Natural killer cell (primary cell): ENCODE results near the gene CABLES2. TPM values are rescaled to one million over a fixed set of nuclear protein-coding genes. Genes with fewer than 3 reads are reported as not detected.

ENCODE experiments used
- ATAC-seq, 3 donors: fragments of 150-1000 bp in 2 of 3; fragments of 200-7000 bp in 1 of 3; cut with Tn5 transposase; 1 replicate in 1 of 3; 2 replicates in 2 of 3; pipeline ENCODE4 v1.10.0; 2021; ENCODE audit warnings: mild to moderate bottlenecking in 2 of 3, moderate library complexity in 2 of 3
- DNase-seq, 2 donors: peaks; one replicate each; pipeline versions ENCODE4 v3.0.0 to v3.0.0-alpha.2; 2013 to 2021; ENCODE audit warnings: mixed read lengths in 1 of 2
- H3K27ac ChIP-seq: one replicate; pipeline ENCODE4 v1.5.1; 2013; ENCODE audit warnings: mild to moderate bottlenecking, low read length
- H3K27me3 ChIP-seq: one replicate; pipeline ENCODE4 v1.6.1; 2013; ENCODE audit warnings: low read length; ENCODE audit not compliant: control insufficient read depth, insufficient read depth
- H3K36me3 ChIP-seq: one replicate; pipeline ENCODE4 v1.6.1; 2013; ENCODE audit warnings: low read length; ENCODE audit not compliant: control insufficient read depth, insufficient read depth
- H3K4me1 ChIP-seq: one replicate; pipeline ENCODE4 v1.6.1; 2013; ENCODE audit warnings: low read length; ENCODE audit not compliant: control insufficient read depth, insufficient read depth
- H3K4me3 ChIP-seq: one replicate; pipeline ENCODE4 v1.5.1; 2013; ENCODE audit warnings: low read length
- H3K9me3 ChIP-seq: one replicate; pipeline ENCODE4 v1.6.1; 2013; ENCODE audit warnings: low read length; ENCODE audit not compliant: control insufficient read depth, insufficient read depth
- H3K27ac Mint-ChIP-seq, 2 donors: one replicate each; pipeline ENCODE4 v1.8.0; 2022; ENCODE audit warnings: mild to moderate bottlenecking in 2 of 2, mixed read lengths in 2 of 2, moderate library complexity in 1 of 2
- H3K27me3 Mint-ChIP-seq, 2 donors: one replicate each; pipeline ENCODE4 v1.8.0; 2022; ENCODE audit warnings: low read depth in 2 of 2, mixed read lengths in 2 of 2
- H3K36me3 Mint-ChIP-seq: one replicate; pipeline ENCODE4 v1.8.0; 2022; ENCODE audit warnings: mixed read lengths
- H3K4me1 Mint-ChIP-seq, 2 donors: one replicate each; pipeline ENCODE4 v1.8.0; 2022; ENCODE audit warnings: mixed read lengths in 2 of 2
- H3K4me3 Mint-ChIP-seq: one replicate; pipeline ENCODE4 v1.8.0; 2022; ENCODE audit warnings: mild to moderate bottlenecking, moderate library complexity, mixed read lengths
- H3K9me3 Mint-ChIP-seq, 2 donors: one replicate each; pipeline ENCODE4 v1.8.0; 2022; ENCODE audit warnings: mixed read lengths in 2 of 2
- CTCF ChIP-seq: fragments of 200-600 bp; IDR thresholded peaks from one replicate; pipeline ENCODE4 v1.8.0; 2022; ENCODE audit warnings: antibody characterized with exemption
- whole genome bisulfite sequencing: methylation state at CpG from one replicate; pipeline ENCODE4 v1.1.7; 2013; ENCODE audit warnings: missing lambda C conversion rate; ENCODE audit not compliant: insufficient coverage; 5-methylcytosine and 5-hydroxymethylcytosine counted together
- intact Hi-C: fragments of 100-400 bp; cut with micrococcal nuclease; formaldehyde crosslinking; loops from one replicate; pipeline ENCODE4 v1.14.2; 2022
- total RNA-seq, 4 donors: library from RNA; stranded (reverse); fragments of 120-200 nt in 1 of 4; gene quantifications; one replicate each; pipeline versions ENCODE4 v1.2.3 to v1.2.4, GENCODE V29; 2013 to 2022

Gene CABLES2
- total RNA-seq, 3 donors from 2014 or later (not counting 1 experiment from before 2014, with no cell fraction given): 8.0 to 9.3 (median 8.4) TPM

DNA sequence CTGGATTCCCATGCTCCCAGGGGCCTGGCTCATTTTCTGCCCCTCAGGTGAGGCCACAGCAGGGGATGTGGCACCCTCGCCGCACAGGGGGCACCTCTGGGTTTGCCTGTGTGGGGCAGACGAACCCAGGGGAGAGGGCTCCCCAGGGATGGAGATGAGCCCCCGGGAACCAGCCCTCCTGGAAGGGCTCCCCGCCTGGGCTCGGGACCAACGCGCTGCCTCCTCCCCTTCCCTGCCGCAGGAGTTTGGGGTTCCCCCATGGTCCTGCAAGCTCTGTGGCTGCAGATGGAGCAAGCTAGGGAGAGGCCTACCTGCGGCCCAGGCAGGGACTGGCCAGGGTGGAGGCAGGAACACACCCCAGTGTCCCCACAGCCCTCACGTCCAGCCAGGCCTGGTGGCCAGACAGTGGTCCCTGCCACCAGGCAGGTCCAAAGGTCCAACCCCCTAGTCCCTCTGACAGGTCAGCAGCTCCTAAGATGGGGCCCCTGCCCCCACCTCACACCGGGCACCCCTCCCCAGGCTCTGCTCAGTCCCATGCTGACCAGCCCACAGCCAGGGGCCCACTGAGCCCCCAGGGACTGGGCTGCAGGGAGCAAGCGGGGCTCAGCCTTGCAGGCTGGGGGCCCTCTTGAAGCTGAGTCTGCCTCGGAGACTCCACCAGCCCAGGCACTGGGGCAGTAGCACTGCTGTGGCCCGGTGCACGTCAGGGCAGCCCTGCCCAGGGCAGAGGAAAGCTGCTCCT lies 53.6 kb downstream of the CABLES2 start:
- H3K4me3 ChIP-seq: no peak overlapping the region
- TF ChIP-seq CTCF: no peak
- intact Hi-C loops: no loop called here
- no peaks in the 10 kb centered on the region for H3K27me3 Mint-ChIP-seq
- no peak overlapping the region for H3K27ac Mint-ChIP-seq
- H3K27me3 ChIP-seq: no peaks in the 10 kb centered on the region
- H3K4me1 Mint-ChIP-seq: no peaks in the 10 kb centered on the region
- ATAC-seq (no peak), DNase-seq (no peak)
- H3K9me3 Mint-ChIP-seq: peaks cover 3% of the 10 kb centered on the region in 2 donors
- no peaks in the 10 kb centered on the region for H3K36me3 ChIP-seq
- no peaks in the 10 kb centered on the region for H3K36me3 Mint-ChIP-seq
- H3K4me3 Mint-ChIP-seq: no peak overlapping the region
- H3K4me1 ChIP-seq: no peaks in the 10 kb centered on the region
- 92% methylated on average over 16 of the region's 16 CpGs for WGBS
- no peak overlapping the region for H3K27ac ChIP-seq
- H3K9me3 ChIP-seq: no peaks in the 10 kb centered on the region

DNA sequence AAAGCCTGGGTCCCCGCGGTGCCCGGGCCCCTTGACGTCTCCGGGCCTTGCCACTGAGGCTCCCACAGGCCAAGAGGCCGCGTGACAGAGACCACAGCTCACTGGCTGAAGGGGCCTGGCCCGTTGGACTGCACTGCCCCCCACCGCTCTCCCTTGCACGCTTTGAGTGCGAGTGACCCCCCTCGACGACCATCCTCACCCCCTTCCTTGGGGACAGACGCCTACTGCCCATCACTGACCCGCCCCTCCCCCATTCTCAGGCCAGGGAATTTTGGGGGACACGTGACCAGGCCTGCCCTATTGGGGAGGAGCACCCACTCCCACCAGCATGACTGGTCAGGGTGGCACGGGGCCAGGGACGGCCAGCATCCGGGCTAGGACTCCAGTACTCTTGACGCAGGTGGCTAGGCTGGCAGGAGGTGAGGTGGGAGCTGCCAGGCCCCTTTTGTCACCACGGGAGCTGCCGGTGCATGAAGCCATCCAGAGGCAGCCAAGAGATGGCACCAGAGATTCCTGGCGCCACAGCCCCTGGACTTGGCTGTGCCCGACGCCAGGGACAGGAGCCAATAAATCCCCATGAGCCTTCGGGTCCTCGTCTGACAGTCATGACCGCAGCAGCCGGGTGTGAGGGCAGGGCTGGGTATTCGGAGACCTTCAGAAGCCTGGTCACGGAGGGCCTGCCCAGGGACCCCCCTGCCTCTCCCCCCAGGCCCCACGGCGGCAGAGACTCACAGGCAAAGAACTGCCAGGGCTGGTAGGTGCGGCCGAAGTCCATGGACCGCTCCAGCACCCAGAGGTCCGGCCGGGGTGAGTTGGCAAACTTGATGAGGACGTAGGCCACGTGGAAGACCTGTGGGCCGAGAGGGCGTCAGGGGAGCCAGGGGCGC lies 54.4 kb downstream of the CABLES2 start:
- 86% methylated on average over 43 of the region's 43 CpGs for WGBS
- intact Hi-C loops: no loop called here
- no peak for TF ChIP-seq CTCF

GRCh38 chr20:62351469-62352401 lies 55.4 kb downstream of the CABLES2 start:
- Histone ChIP-seq H3K27me3 (no peaks in the 10 kb centered on the region), H3K27ac (no peak overlapping the region), H3K36me3 (no peaks in the 10 kb centered on the region), H3K9me3 (no peaks in the 10 kb centered on the region), H3K4me3 (no peak overlapping the region), H3K4me1 (no peaks in the 10 kb centered on the region)
- Mint-ChIP-seq H3K9me3 (peaks cover 3 to 4% of the 10 kb centered on the region in 2 donors), H3K36me3 (no peaks in the 10 kb centered on the region), H3K27ac (no peak overlapping the region), H3K27me3 (no peaks in the 10 kb centered on the region), H3K4me1 (no peaks in the 10 kb centered on the region), H3K4me3 (no peak overlapping the region)
- intact Hi-C loops: no loop called here
- no peak for ATAC-seq
- WGBS: 92% methylated on average over 60 of the region's 60 CpGs
- no peak for TF ChIP-seq CTCF
- no peak for DNase-seq

More for the DNA sequence above, 54.4 kb downstream of the CABLES2 start:
- Histone ChIP-seq H3K4me3 (no peak overlapping the region), H3K27me3 (no peaks in the 10 kb centered on the region), H3K36me3 (no peaks in the 10 kb centered on the region), H3K27ac (no peak overlapping the region), H3K9me3 (no peaks in the 10 kb centered on the region), H3K4me1 (no peaks in the 10 kb centered on the region)
- Mint-ChIP-seq H3K27me3 (no peaks in the 10 kb centered on the region), H3K4me1 (no peaks in the 10 kb centered on the region), H3K4me3 (no peak overlapping the region), H3K9me3 (peaks cover 3 to 4% of the 10 kb centered on the region in 2 donors), H3K36me3 (no peaks in the 10 kb centered on the region), H3K27ac (no peak overlapping the region)
- DNase-seq (no peak), ATAC-seq (no peak)
